Neutrophil (primary cell): Measurements from ENCODE around the gene ASB13.

Source experiments
- H3K27ac ChIP-seq: fragments of 200-600 bp; sonication (generic); 2 replicates; pipeline ENCODE4 v1.5.1; 2016; ENCODE audit warnings: mild to moderate bottlenecking, moderate library complexity
- H3K27me3 ChIP-seq: fragments of 200-600 bp; sonication (generic); 2 replicates; pipeline ENCODE4 v1.6.0; 2016; ENCODE audit warnings: mild to moderate bottlenecking
- H3K36me3 ChIP-seq: fragments of 200-600 bp; sonication (generic); 2 replicates; pipeline ENCODE4 v1.5.1; 2017
- H3K4me1 ChIP-seq, 2 experiments: fragments of 200-600 bp in 1 of 2; sonication (generic) in 1 of 2; 1 replicate in 1 of 2; 2 replicates in 1 of 2; pipeline versions ENCODE4 v1.5.1 to v1.6.1; 2013 to 2016; ENCODE audit warnings: low read depth in 1 of 2, low read length in 1 of 2, mild to moderate bottlenecking in 1 of 2, moderate library complexity in 1 of 2; ENCODE audit not compliant: control insufficient read depth in 1 of 2, insufficient read depth in 1 of 2
- H3K4me3 ChIP-seq, 2 experiments: fragments of 200-600 bp in 1 of 2; sonication (generic) in 1 of 2; 1 replicate in 1 of 2; 2 replicates in 1 of 2; pipeline ENCODE4 v1.5.1; 2013 to 2016; ENCODE audit warnings: low read depth in 1 of 2, low read length in 1 of 2, mild to moderate bottlenecking in 1 of 2, moderate library complexity in 1 of 2
- H3K9me3 ChIP-seq: fragments of 200-600 bp; sonication (generic); 2 replicates; pipeline ENCODE4 v1.5.1; 2016
- TF ChIP-seq, protein P1 (sequence below): fragments of 200-600 bp; sonication (generic); IDR thresholded peaks from 2 replicates; pipeline ENCODE4 v1.5.1; 2016; ENCODE audit warnings: antibody characterized with exemption

Gene ASB13

DNA sequence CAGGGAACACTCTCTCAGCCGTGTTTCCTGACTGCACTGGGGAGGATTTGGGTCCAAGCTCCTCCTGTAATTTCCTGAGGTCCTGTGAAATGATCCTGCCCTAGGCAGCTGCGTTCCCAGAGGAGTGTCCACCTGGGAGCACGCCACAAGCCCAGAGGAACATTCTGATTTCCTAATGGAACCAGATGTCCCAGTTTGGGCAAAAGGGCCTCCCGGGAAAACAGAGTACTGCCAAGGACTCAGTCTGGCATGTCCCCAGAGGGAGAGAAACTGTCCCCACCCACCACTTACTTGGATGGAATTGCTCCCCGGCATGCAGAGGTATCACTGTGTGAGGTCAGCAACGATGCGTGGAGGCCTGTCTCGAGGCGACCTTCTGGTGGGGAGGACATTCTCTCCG lies 34.5 kb downstream of the ASB13 start:
- Histone ChIP-seq H3K27me3 (peaks cover 8% of the 10 kb centered on the region), H3K4me1 (no peaks in the 10 kb centered on the region), H3K4me3 (no peak overlapping the region), H3K27ac (no peak overlapping the region), H3K36me3 (no peaks in the 10 kb centered on the region), H3K9me3 (no peaks in the 10 kb centered on the region)
- TF ChIP-seq, protein P1, sequence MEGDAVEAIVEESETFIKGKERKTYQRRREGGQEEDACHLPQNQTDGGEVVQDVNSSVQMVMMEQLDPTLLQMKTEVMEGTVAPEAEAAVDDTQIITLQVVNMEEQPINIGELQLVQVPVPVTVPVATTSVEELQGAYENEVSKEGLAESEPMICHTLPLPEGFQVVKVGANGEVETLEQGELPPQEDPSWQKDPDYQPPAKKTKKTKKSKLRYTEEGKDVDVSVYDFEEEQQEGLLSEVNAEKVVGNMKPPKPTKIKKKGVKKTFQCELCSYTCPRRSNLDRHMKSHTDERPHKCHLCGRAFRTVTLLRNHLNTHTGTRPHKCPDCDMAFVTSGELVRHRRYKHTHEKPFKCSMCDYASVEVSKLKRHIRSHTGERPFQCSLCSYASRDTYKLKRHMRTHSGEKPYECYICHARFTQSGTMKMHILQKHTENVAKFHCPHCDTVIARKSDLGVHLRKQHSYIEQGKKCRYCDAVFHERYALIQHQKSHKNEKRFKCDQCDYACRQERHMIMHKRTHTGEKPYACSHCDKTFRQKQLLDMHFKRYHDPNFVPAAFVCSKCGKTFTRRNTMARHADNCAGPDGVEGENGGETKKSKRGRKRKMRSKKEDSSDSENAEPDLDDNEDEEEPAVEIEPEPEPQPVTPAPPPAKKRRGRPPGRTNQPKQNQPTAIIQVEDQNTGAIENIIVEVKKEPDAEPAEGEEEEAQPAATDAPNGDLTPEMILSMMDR = no peak

DNA sequence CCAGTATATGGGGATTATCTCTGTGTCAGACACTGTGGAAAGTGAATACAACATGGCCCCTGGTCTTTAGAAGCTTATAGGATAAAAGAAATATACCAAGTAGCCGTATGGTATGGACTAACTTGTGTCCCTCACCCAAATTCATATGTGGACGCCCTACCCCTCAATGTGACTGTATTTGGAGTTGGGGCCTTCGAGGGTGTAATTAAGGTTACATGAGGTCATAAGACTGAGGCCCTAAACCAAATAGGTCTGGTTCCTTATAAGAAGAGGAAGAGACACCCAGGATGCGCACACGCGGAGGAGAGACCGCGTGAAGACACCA lies 36.3 kb downstream of the ASB13 start:
- Histone ChIP-seq H3K4me3 (no peak overlapping the region), H3K36me3 (no peaks in the 10 kb centered on the region), H3K27ac (no peak overlapping the region), H3K27me3 (peaks cover 8% of the 10 kb centered on the region), H3K4me1 (no peaks in the 10 kb centered on the region), H3K9me3 (no peaks in the 10 kb centered on the region)
- TF ChIP-seq, protein P1 = no peak

DNA sequence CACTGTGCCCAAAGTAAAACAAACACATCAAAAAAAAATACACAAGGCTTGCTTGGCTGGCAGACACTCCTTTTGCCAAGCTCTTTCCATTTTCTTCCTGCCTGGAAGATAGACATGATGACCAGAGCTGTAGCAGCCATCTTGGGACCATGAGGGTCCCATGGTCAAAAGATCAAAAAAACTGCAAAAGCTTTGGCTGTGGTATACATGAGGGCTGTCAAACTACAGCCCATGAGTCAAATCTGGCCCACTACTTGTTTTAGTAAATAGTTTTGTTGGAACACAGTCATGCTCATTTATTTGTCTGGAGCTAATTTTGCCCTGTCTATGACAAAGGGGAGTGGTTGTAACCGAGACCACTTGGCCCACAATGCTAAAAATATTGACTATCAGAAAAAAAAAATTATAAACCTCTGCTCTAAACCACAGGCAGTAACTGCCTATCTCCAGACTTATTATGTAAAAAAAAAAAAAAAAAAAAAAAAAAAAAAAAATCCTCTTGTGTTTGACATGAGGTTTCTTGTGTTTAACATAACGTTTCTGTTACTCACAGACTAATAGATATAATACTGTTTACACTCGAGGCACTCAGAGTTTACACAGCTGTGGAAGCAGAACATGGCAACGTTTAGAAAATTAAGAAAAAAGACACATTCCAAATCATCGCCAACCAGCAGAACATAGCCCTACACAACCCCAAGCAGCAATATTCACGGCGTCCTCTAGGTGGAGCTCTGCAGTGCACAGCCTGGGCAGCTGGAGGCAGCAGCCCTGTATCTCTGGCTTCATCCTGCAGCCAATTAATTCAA lies 36.9 kb downstream of the ASB13 start:
- Histone ChIP-seq H3K9me3 (no peaks in the 10 kb centered on the region), H3K27ac (no peak overlapping the region), H3K4me3 (no peak overlapping the region), H3K4me1 (no peaks in the 10 kb centered on the region), H3K27me3 (peaks cover 8% of the 10 kb centered on the region), H3K36me3 (no peaks in the 10 kb centered on the region)
- TF ChIP-seq, protein P1 = peak; percentile 82

DNA sequence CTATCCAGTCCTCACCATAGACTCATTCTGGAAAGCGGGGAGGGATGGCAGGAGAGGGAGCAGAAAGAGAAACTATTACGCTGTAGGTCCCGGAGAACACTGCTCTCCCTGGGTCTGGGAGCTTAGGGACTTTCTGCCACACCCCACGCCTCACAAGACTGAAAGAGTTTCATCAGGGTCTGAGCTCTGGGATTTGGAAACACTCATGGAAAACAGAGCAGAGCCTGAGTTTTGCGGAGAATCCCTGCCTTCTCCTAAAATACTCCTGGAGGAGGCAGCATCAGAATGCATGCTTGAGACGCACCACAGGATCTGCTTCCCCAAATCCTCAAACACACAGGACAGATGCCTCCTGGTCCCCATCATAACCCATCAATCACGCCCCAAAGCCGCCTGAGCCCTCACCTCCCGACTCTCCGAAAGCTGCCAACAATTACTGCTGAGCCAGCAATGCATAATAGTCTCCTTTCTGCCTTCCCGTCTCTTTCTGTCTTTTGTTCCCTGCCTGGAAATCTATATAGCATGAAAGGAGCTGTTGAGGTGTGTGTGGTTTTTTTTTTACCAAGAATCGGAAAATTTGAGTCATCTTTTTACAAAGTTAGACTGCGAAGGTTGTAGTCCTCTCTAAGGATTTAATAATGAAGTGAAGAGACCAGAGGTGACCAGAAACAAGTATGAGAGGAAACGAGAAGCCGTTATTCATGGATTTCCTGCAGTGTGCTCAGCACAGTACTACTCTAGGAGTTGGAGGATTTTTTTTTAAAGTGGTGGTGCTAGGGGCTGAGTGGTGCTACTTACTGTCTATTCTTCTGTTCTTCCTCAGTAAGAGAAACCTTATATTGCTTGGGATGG lies 37.7 kb downstream of the ASB13 start:
- H3K36me3 ChIP-seq = no peaks in the 10 kb centered on the region
- H3K27ac ChIP-seq = no peak overlapping the region
- peaks cover 8% of the 10 kb centered on the region for H3K27me3 ChIP-seq
- TF ChIP-seq, protein P1 = no peak
- no peak overlapping the region for H3K4me3 ChIP-seq
- H3K4me1 ChIP-seq = no peaks in the 10 kb centered on the region
- H3K9me3 ChIP-seq = no peaks in the 10 kb centered on the region

DNA sequence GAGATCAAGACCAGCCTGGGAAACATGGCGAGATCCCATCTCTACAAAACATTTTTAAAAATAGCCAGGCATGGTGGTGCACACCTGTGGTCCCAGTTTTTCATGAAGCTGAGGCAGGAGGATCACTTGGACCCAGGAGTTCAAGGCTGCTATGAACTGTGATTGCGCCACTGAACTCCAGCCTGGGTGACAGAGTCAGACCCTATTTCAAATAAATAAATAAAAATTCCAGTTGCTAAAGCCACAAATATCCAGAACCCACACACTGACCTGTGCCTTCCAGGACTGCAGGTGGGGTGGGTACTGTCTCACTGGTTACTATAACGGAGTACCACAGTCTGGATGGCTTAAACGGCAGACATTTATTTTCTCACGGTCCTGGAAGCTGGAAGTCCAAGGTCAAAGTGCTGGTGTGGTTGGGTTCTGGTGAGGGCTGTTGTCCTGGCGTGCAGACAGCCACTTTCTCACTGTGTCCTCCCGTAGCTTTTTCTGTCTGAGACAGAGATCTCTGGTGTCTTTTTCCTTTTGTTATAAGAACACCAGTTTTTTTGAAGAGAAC lies 38.8 kb downstream of the ASB13 start:
- Histone ChIP-seq H3K27ac (no peak overlapping the region), H3K4me3 (no peak overlapping the region), H3K9me3 (no peaks in the 10 kb centered on the region), H3K36me3 (no peaks in the 10 kb centered on the region), H3K27me3 (peaks cover 8% of the 10 kb centered on the region), H3K4me1 (peaks cover 0 to 5% of the 10 kb centered on the region in 2 experiments)
- TF ChIP-seq, protein P1 = no peak
